Gastroesophageal sphincter (tissue), 4 donors: ENCODE measurements around the gene FBXL19. TPM values are rescaled to one million over a fixed set of nuclear protein-coding genes. Genes with fewer than 3 reads are reported as not detected.

Source experiments
- ATAC-seq: fragments of 150-250 bp; one replicate; pipeline ENCODE4 v1.9.1; 2016; ENCODE audit warnings: mild to moderate bottlenecking, moderate library complexity
- H3K27ac ChIP-seq, 4 donors: fragments of 200-600 bp; sonication (generic) in 3 of 4; 1 replicate in 3 of 4; 2 replicates in 1 of 4; pipeline ENCODE4 v1.5.1; 2016 to 2019
- H3K27me3 ChIP-seq: fragments of 200-600 bp; sonication (generic); one replicate; pipeline ENCODE4 v1.5.1; 2019
- H3K36me3 ChIP-seq, 2 donors: fragments of 200-600 bp; sonication (generic); one replicate each; pipeline ENCODE4 v1.5.1; 2019; ENCODE audit warnings: control low read depth in 1 of 2
- H3K4me1 ChIP-seq, 3 donors: fragments of 200-600 bp; sonication (generic); 1 replicate in 2 of 3; 2 replicates in 1 of 3; pipeline ENCODE4 v1.5.1; 2016 to 2019; ENCODE audit warnings: control low read depth in 2 of 3
- H3K4me3 ChIP-seq, 2 donors: fragments of 200-600 bp; sonication (generic); one replicate each; pipeline ENCODE4 v1.5.1; 2019; ENCODE audit warnings: mild to moderate bottlenecking in 1 of 2, moderate library complexity in 1 of 2
- H3K9me3 ChIP-seq, 3 donors: fragments of 200-600 bp; sonication (generic); one replicate each; pipeline ENCODE4 v1.5.1; 2017 to 2019; ENCODE audit warnings: control low read depth in 2 of 3
- CTCF ChIP-seq, 4 experiments: fragments of 200-600 bp in 2 of 4; fragments of 450-650 bp in 2 of 4; sonication (generic) in 1 of 4; IDR thresholded peaks; one replicate each; pipeline ENCODE4 v1.5.1; 2017 to 2019; ENCODE audit warnings: antibody characterized with exemption in 4 of 4, mild to moderate bottlenecking in 2 of 4, moderate library complexity in 2 of 4
- EP300 ChIP-seq: sonication (generic); formaldehyde crosslinking; IDR thresholded peaks from one replicate; pipeline ENCODE4 v1.6.1; 2017; ENCODE audit warnings: antibody characterized with exemption, mild to moderate bottlenecking
- POLR2A ChIP-seq, 2 donors: fragments of 450-650 bp; IDR thresholded peaks; one replicate each; pipeline ENCODE4 v1.6.1; 2017; ENCODE audit warnings: antibody characterized with exemption in 2 of 2, mild to moderate bottlenecking in 2 of 2, moderate library complexity in 1 of 2
- POLR2AphosphoS5 ChIP-seq: sonication (generic); formaldehyde crosslinking; IDR thresholded peaks from one replicate; pipeline ENCODE4 v1.6.1; 2017; ENCODE audit warnings: antibody characterized with exemption
- WGBS, 2 donors: methylation state at CpG; one replicate each; pipeline ENCODE4 v1.1.5; 2018; ENCODE audit warnings: low coverage in 1 of 2; 5-methylcytosine and 5-hydroxymethylcytosine counted together
- total RNA-seq, 4 donors: library from RNA; depleted of rRNA; stranded (reverse); fragments of >200 nt; gene quantifications; one replicate each; pipeline ENCODE4 v1.1.0, GENCODE V29; 2016

The FBXL19 gene
- total RNA-seq, 4 donors from 2014 or later, result 10.0 to 23.5 (median 11.9) TPM

DNA sequence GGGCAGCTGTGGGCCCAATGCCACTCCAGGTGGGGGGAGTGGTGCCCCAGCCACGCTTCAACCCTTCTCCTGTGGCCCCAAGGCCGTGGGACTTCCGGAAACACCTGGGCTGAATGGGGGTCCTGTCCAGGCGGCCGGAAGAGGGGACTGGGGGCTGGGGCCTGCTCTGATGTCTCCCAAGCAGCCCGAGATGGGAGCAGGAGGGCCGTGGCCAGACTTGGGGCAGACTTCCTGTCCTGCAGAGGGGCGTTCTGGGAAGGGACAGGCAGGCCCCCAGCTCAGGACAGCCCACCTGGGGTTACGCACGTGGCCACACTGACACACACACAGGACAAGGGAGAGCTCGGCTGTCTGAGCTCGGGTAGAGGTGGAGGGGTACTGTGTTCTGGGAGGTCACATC, 66.7 kb downstream of the FBXL19 start:
- H3K27ac ChIP-seq, result no peak overlapping the region
- no peak overlapping the region for H3K4me3 ChIP-seq
- ATAC-seq, result no peak
- H3K27me3 ChIP-seq, result no peaks in the 10 kb centered on the region
- WGBS, 2 donors, result 100% methylated on average over 1 of the region's 12 CpGs; no CpG with 5 or more reads in 1 of the 2 donors
- peaks cover 0 to 13% of the 10 kb centered on the region in 2 donors for H3K36me3 ChIP-seq
- H3K9me3 ChIP-seq, result no peaks in the 10 kb centered on the region
- TF ChIP-seq EP300 (no peak), POLR2AphosphoS5 (no peak), POLR2A (IDR thresholded peaks at IDR 0.05) (no peak), CTCF (IDR thresholded peaks at IDR 0.05) (no peak)
- H3K4me1 ChIP-seq, result peaks cover 0 to 12% (median 6%) of the 10 kb centered on the region in 3 donors

GRCh38 chr16:30991052-30991451, 67.7 kb downstream of the FBXL19 start:
- Histone ChIP-seq H3K4me1 (peaks cover 0 to 5% (median 0%) of the 10 kb centered on the region in 3 donors), H3K27ac (no peak overlapping the region), H3K9me3 (no peaks in the 10 kb centered on the region), H3K4me3 (no peak overlapping the region), H3K27me3 (no peaks in the 10 kb centered on the region), H3K36me3 (peaks cover 0 to 13% of the 10 kb centered on the region in 2 donors)
- WGBS, 2 donors, result no CpG with 5 or more reads among the region's 8 CpGs
- ATAC-seq, result no peak
- TF ChIP-seq POLR2A (IDR thresholded peaks at IDR 0.05) (no peak), EP300 (no peak), POLR2AphosphoS5 (no peak), CTCF (IDR thresholded peaks at IDR 0.05) (no peak)

GRCh38 chr16:30992276-30992780, 69.0 kb downstream of the FBXL19 start:
- H3K9me3 ChIP-seq, result no peaks in the 10 kb centered on the region
- TF ChIP-seq POLR2AphosphoS5 (no peak), POLR2A (IDR thresholded peaks at IDR 0.05) (no peak), CTCF (IDR thresholded peaks at IDR 0.05) (no peak), EP300 (no peak)
- H3K27ac ChIP-seq, result no peak overlapping the region
- no peak for ATAC-seq
- peaks cover 0 to 9% of the 10 kb centered on the region in 2 donors for H3K36me3 ChIP-seq
- peaks cover 0 to 12% (median 6%) of the 10 kb centered on the region in 3 donors for H3K4me1 ChIP-seq
- H3K27me3 ChIP-seq, result no peaks in the 10 kb centered on the region
- no peak overlapping the region for H3K4me3 ChIP-seq
- WGBS, 2 donors, result 81% methylated on average over 6 of the region's 21 CpGs; no CpG with 5 or more reads in 1 of the 2 donors

- Histone ChIP-seq H3K4me3 (no peak overlapping the region), H3K27me3 (no peaks in the 10 kb centered on the region), H3K9me3 (no peaks in the 10 kb centered on the region), H3K4me1 (peaks cover 0 to 20% (median 12%) of the 10 kb centered on the region in 3 donors), H3K36me3 (peaks cover 0 to under 1% of the 10 kb centered on the region in 2 donors), H3K27ac (no peak overlapping the region)
- 75 to 81% methylated on average over 9 to 15 of the region's 29 CpGs for WGBS, 2 donors
- TF ChIP-seq POLR2A (IDR thresholded peaks at IDR 0.05), result no peak
- TF ChIP-seq POLR2AphosphoS5, result no peak
- no peak for TF ChIP-seq EP300
- no peak for TF ChIP-seq CTCF (IDR thresholded peaks at IDR 0.05)
- no peak for ATAC-seq
These were observed 69.8 kb downstream of the FBXL19 start for GRCh38 chr16:30992931-30993816.
